OCI-LY7 (cell line): ENCODE measurements around the gene KRT6A. TPM values are rescaled to one million over a fixed set of nuclear protein-coding genes. Genes with fewer than 3 reads are reported as not detected.

Experiments
- BruUV-seq: library from RNA; stranded (reverse); fragments of 400-500 nt; replicated peaks from 2 replicates; lab custom pipeline; 2021; lab: Mats Ljungman, UMichigan
- CTCF ChIA-PET: fragments of 300-600 bp; sonication (Branson Sonifier 250); formaldehyde crosslinking; loops from one replicate; lab custom pipeline; 2022; ENCODE audit warnings: antibody characterized with exemption; ENCODE audit not compliant: unreplicated experiment; lab: Charles Lee
- POLR2A ChIA-PET: fragments of 300-600 bp; sonication (Branson Sonifier 250); formaldehyde crosslinking; loops from one replicate; lab custom pipeline; 2022; ENCODE audit warnings: antibody characterized with exemption; lab: Charles Lee
- DNase-seq: peaks from one replicate; pipeline ENCODE4 v3.0.0-alpha.2; 2015; ENCODE audit warnings: low spot score
- H2AFZ ChIP-seq: fragments of 200-600 bp; sonication (generic), shearing (Covaris generic); 2 replicates; pipeline ENCODE4 v1.6.1; 2014; ENCODE audit warnings: mild to moderate bottlenecking, antibody characterized with exemption, low read length, moderate library complexity
- H3K27ac ChIP-seq: fragments of 200-600 bp; sonication (generic); 2 replicates; pipeline ENCODE4 v1.5.1; 2014; ENCODE audit warnings: mixed run types, low read depth, mild to moderate bottlenecking, moderate library complexity, low read length, inconsistent platforms; ENCODE audit not compliant: poor library complexity, severe bottlenecking
- H3K36me3 ChIP-seq: fragments of 200-600 bp; sonication (generic); 2 replicates; pipeline ENCODE4 v1.6.1; 2014; ENCODE audit warnings: mild to moderate bottlenecking, antibody characterized with exemption, low read length, moderate library complexity, mixed read lengths; ENCODE audit not compliant: insufficient read depth
- H3K4me1 ChIP-seq: fragments of 200-600 bp; sonication (generic); 2 replicates; pipeline ENCODE4 v1.5.1; 2014; ENCODE audit warnings: mild to moderate bottlenecking, low read length; ENCODE audit not compliant: insufficient read depth, poor library complexity, severe bottlenecking
- H3K4me2 ChIP-seq: fragments of 200-600 bp; sonication (generic); 2 replicates; pipeline ENCODE4 v1.6.1; 2014; ENCODE audit warnings: mild to moderate bottlenecking, low read length
- H3K4me3 ChIP-seq: fragments of 200-600 bp; sonication (generic); 2 replicates; pipeline ENCODE4 v1.5.1; 2014; ENCODE audit warnings: mild to moderate bottlenecking, low read depth, low read length; ENCODE audit not compliant: poor library complexity, severe bottlenecking
- H3K79me2 ChIP-seq: fragments of 200-600 bp; sonication (generic); 2 replicates; pipeline ENCODE4 v1.6.1; 2016; ENCODE audit warnings: low read depth, mild to moderate bottlenecking, low read length, moderate library complexity, mixed read lengths; ENCODE audit not compliant: insufficient read depth
- H3K9me2 ChIP-seq: fragments of 200-600 bp; sonication (generic); 2 replicates; pipeline ENCODE4 v1.6.1; 2016; ENCODE audit warnings: mild to moderate bottlenecking, low read length, mixed read lengths; ENCODE audit not compliant: insufficient read depth
- H3K9me3 ChIP-seq: fragments of 200-600 bp; sonication (generic); 2 replicates; pipeline ENCODE4 v1.6.1; 2014; ENCODE audit warnings: mild to moderate bottlenecking, mixed run types, low read length, mixed read lengths
- H4K20me1 ChIP-seq: fragments of 200-600 bp; sonication (generic); 2 replicates; pipeline ENCODE4 v1.6.1; 2014; ENCODE audit warnings: mild to moderate bottlenecking, antibody characterized with exemption, low read length, moderate library complexity, mixed read lengths; ENCODE audit not compliant: insufficient read depth
- EZH2phosphoT487 ChIP-seq: fragments of 200-600 bp; sonication (generic); IDR thresholded peaks from 2 replicates; pipeline ENCODE4 v1.6.1; 2018; ENCODE audit warnings: low read depth, borderline replicate concordance, mild to moderate bottlenecking, mixed run types, antibody characterized with exemption, low read length, moderate library complexity, mixed read lengths
- intact Hi-C: fragments of 100-400 bp; cut with micrococcal nuclease; formaldehyde crosslinking; loops from one replicate; pipeline ENCODE4 v1.10.0; 2022; ENCODE audit not compliant: unreplicated experiment
- total RNA-seq, 2 experiments: library from RNA; depleted of rRNA in 1 of 2; stranded (reverse); fragments of >200 nt in 1 of 2; shearing (Covaris generic) in 1 of 2; gene quantifications; 2 replicates each; pipeline ENCODE4 v1.2.3, GENCODE V29; 2014 to 2022
- TF ChIP-seq, protein P1 (sequence below): fragments of 200-600 bp; sonication (generic); conservative IDR thresholded peaks from 2 replicates; pipeline ENCODE4 v1.5.1; 2014; ENCODE audit warnings: mild to moderate bottlenecking, antibody characterized with exemption, low read length, moderate library complexity, mixed read lengths

Gene KRT6A
- total RNA-seq, 2 experiments from 2014 or later = 0.74 TPM; not detected in 1

DNA sequence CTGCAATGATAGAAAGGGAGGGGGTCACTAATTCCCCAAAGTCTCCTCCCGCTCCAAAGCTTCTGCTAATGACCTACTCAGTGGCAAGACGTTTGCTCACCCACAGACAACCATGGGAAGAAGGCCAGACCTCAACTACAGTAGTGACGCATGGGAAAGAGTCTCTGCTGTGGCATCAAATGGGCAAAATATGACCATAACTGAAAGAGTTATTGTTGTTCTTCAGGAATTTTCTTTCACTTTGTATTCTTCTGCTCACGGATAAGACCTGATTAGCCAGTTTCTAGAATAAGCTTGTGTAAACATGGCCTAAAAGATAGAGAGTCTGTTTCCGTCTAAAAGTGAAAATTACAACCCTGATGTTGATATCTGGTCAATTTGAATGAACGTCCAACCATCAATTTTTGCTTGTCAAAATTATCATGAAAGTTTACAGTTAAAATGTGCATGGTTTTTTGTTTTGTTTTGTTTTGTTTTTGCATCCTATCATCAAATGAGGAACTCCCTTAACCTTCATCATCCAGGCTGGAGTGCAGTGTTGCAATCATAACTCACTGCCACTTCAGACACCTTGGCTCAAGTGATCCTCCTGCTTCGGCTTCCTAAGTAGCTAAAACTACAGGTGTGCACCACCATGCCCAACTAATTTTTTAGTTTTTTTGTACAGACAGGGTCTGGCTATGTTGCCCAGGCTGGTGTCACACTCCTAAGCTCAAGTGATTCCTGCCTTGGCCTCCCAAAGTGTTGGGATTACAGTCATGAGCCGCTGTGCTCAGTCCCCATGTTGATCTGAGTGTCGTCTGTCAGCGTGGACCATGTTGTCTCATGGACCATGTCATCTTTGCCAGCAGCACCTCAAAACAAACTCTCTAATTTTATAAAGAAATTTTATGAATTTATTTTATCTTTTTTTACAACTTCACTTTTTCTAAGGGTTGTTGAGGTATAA lies 48.1 kb downstream of the KRT6A start:
- no peak for TF ChIP-seq EZH2phosphoT487
- TF ChIP-seq, protein P1, sequence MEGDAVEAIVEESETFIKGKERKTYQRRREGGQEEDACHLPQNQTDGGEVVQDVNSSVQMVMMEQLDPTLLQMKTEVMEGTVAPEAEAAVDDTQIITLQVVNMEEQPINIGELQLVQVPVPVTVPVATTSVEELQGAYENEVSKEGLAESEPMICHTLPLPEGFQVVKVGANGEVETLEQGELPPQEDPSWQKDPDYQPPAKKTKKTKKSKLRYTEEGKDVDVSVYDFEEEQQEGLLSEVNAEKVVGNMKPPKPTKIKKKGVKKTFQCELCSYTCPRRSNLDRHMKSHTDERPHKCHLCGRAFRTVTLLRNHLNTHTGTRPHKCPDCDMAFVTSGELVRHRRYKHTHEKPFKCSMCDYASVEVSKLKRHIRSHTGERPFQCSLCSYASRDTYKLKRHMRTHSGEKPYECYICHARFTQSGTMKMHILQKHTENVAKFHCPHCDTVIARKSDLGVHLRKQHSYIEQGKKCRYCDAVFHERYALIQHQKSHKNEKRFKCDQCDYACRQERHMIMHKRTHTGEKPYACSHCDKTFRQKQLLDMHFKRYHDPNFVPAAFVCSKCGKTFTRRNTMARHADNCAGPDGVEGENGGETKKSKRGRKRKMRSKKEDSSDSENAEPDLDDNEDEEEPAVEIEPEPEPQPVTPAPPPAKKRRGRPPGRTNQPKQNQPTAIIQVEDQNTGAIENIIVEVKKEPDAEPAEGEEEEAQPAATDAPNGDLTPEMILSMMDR = no peak
- no peaks in the 10 kb centered on the region for H3K4me1 ChIP-seq
- no peak overlapping the region for H3K4me2 ChIP-seq
- no peak overlapping the region for H3K4me3 ChIP-seq
- no peak for DNase-seq
- no peaks in the 10 kb centered on the region for H3K9me2 ChIP-seq
- H2AFZ ChIP-seq = no peak overlapping the region
- ChIA-PET POLR2A (interaction anchor here (0.7 kb wide), 1 partner anchor 56 kb away, joined by 3 read pairs; no protein-coding TSS in a partner anchor), CTCF (no interaction called here)
- no peaks in the 10 kb centered on the region for H3K79me2 ChIP-seq
- no peaks in the 10 kb centered on the region for H4K20me1 ChIP-seq
- no TSS peak for BruUV-seq
- H3K27ac ChIP-seq = no peak overlapping the region
- intact Hi-C loops = no loop called here
- H3K36me3 ChIP-seq = no peaks in the 10 kb centered on the region
- H3K9me3 ChIP-seq = no peaks in the 10 kb centered on the region

DNA sequence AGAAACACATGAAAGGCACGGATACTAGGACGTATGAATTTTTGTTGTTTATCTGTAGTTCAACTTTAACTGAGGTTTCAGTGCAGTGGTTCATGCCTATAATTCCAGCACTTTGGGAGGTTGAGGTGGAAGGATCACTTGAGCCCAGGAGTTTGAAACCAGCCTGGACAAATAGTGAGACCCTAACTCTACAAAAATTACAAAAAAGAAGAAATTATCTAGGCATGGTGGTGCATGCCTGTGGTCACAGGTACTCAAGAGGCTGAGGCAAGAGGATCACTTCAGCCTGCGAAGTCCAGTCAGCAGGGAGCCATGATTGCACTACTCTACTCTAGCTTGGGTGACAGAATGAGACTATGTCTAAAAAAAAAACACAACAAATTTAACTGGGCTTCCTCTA lies 49.1 kb downstream of the KRT6A start:
- intact Hi-C loops = no loop called here
- TF ChIP-seq, protein P1 = no peak
- no peak for TF ChIP-seq EZH2phosphoT487
- H3K79me2 ChIP-seq = no peaks in the 10 kb centered on the region
- H2AFZ ChIP-seq = no peak overlapping the region
- ChIA-PET CTCF (no interaction called here), POLR2A (interaction anchor here (0.7 kb wide), 1 partner anchor 57 kb away, joined by 3 read pairs; no protein-coding TSS in a partner anchor)
- H3K36me3 ChIP-seq = no peaks in the 10 kb centered on the region
- no peak overlapping the region for H3K4me3 ChIP-seq
- BruUV-seq = no TSS peak
- H3K27ac ChIP-seq = no peak overlapping the region
- H3K9me2 ChIP-seq = no peaks in the 10 kb centered on the region
- no peaks in the 10 kb centered on the region for H4K20me1 ChIP-seq
- no peaks in the 10 kb centered on the region for H3K9me3 ChIP-seq
- DNase-seq = no peak
- H3K4me1 ChIP-seq = no peaks in the 10 kb centered on the region
- H3K4me2 ChIP-seq = no peak overlapping the region

DNA sequence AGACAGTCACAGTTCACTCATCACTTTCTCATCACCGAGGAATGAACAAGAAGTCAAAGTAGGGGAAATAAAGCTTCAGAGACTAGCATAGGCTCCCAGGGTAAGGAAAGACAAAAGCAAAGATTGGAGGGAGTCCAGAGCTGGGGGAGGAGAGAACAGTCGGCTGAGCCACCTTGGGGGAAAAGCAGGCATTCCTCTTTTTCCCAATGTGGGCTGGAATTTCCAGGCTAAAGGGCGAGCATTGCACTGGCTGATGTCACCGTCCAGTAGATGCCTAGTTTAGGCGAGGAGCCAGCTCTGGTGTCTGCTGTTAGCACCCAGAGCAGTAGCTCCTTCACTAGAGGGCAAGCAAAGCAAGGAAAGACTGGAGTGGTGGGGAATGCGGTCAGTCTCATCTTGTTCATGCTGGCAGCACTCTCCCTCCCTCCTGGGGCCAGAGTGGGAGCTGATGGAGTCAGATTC lies 50.4 kb downstream of the KRT6A start:
- H2AFZ ChIP-seq = no peak overlapping the region
- H3K36me3 ChIP-seq = no peaks in the 10 kb centered on the region
- ChIA-PET CTCF (no interaction called here), POLR2A (no interaction called here)
- no TSS peak for BruUV-seq
- TF ChIP-seq, protein P1 = no peak
- no peak for TF ChIP-seq EZH2phosphoT487
- no peak overlapping the region for H3K27ac ChIP-seq
- no peaks in the 10 kb centered on the region for H3K4me1 ChIP-seq
- no peak overlapping the region for H3K4me2 ChIP-seq
- no peak overlapping the region for H3K4me3 ChIP-seq
- intact Hi-C loops = no loop called here
- H3K9me2 ChIP-seq = no peaks in the 10 kb centered on the region
- no peaks in the 10 kb centered on the region for H3K79me2 ChIP-seq
- H3K9me3 ChIP-seq = no peaks in the 10 kb centered on the region
- no peaks in the 10 kb centered on the region for H4K20me1 ChIP-seq
- no peak for DNase-seq
